OCI-LY1 (cell line): ENCODE measurements around the gene CAPN2.
"Not testable (repeated sequence)": the region's sequence is repeated elsewhere in the genome, so short reads cannot be mapped to it uniquely, and the experiment has no call there.

Experiments used
- H2AFZ ChIP-seq: fragments of 200-600 bp; sonication (generic), shearing (Covaris generic); 2 replicates; pipeline ENCODE4 v1.6.0; 2014; ENCODE audit warnings: antibody characterized with exemption, mild to moderate bottlenecking, low read length
- H3F3A ChIP-seq: fragments of 200-600 bp; sonication (generic), shearing (Covaris generic); 2 replicates; pipeline ENCODE4 v1.6.0; 2014; ENCODE audit warnings: mild to moderate bottlenecking, antibody characterized with exemption, low read length, moderate library complexity; ENCODE audit not compliant: insufficient read depth
- H3K27ac ChIP-seq: fragments of 200-600 bp; sonication (generic); 2 replicates; pipeline ENCODE4 v1.5.1; 2014; ENCODE audit warnings: low read length, mixed run types, mild to moderate bottlenecking, low read depth; ENCODE audit not compliant: poor library complexity, severe bottlenecking
- H3K27me3 ChIP-seq: fragments of 200-600 bp; sonication (generic); 2 replicates; pipeline ENCODE4 v1.6.0; 2014; ENCODE audit warnings: antibody characterized with exemption, mild to moderate bottlenecking, low read length, moderate library complexity; ENCODE audit not compliant: insufficient read depth
- H3K36me3 ChIP-seq: fragments of 200-600 bp; sonication (generic); 2 replicates; pipeline ENCODE4 v1.6.1; 2014; ENCODE audit warnings: mild to moderate bottlenecking, antibody characterized with exemption, low read length, moderate library complexity, mixed read lengths; ENCODE audit not compliant: insufficient read depth
- H3K4me1 ChIP-seq: fragments of 200-600 bp; sonication (generic); 2 replicates; pipeline ENCODE4 v1.5.1; 2014; ENCODE audit warnings: mild to moderate bottlenecking, low read length, moderate library complexity; ENCODE audit not compliant: insufficient read depth, severe bottlenecking
- H3K4me2 ChIP-seq: fragments of 200-600 bp; sonication (generic), shearing (Covaris generic); 2 replicates; pipeline ENCODE4 v1.6.1; 2014; ENCODE audit warnings: low read length
- H3K4me3 ChIP-seq: fragments of 200-600 bp; sonication (generic); 2 replicates; pipeline ENCODE4 v1.5.1; 2014; ENCODE audit warnings: low read length, low read depth, mild to moderate bottlenecking, mixed read lengths; ENCODE audit not compliant: poor library complexity, severe bottlenecking
- H3K79me2 ChIP-seq: fragments of 200-600 bp; shearing (Covaris generic); 2 replicates; pipeline ENCODE4 v1.6.1; 2016; ENCODE audit warnings: mixed run types, low read length, mixed read lengths; ENCODE audit not compliant: insufficient read depth
- H3K9ac ChIP-seq: fragments of 200-600 bp; sonication (generic), shearing (Covaris generic); 2 replicates; pipeline ENCODE4 v1.6.1; 2014; ENCODE audit warnings: mild to moderate bottlenecking, low read length, mixed read lengths
- H3K9me2 ChIP-seq: fragments of 200-600 bp; sonication (generic), shearing (Covaris generic); 2 replicates; pipeline ENCODE4 v1.6.1; 2014; ENCODE audit warnings: low read depth, mild to moderate bottlenecking, low read length, mixed read lengths
- H3K9me3 ChIP-seq: fragments of 200-600 bp; shearing (Covaris generic); 2 replicates; pipeline ENCODE4 v1.6.1; 2014; ENCODE audit warnings: low read length, mixed read lengths
- H4K20me1 ChIP-seq: fragments of 200-600 bp; sonication (generic), shearing (Covaris generic); 2 replicates; pipeline ENCODE4 v1.6.0; 2016; ENCODE audit warnings: mild to moderate bottlenecking, low read length; ENCODE audit not compliant: insufficient read depth
- CTCF ChIP-seq: fragments of 200-600 bp; sonication (generic), shearing (Covaris generic); IDR thresholded peaks from 2 replicates; pipeline ENCODE4 v1.5.1; 2017; ENCODE audit warnings: mild to moderate bottlenecking, antibody characterized with exemption, low read length, moderate library complexity, mixed read lengths
- EZH2 ChIP-seq: fragments of 200-600 bp; sonication (generic), shearing (Covaris generic); IDR thresholded peaks from 2 replicates; pipeline ENCODE4 v1.8.0; 2017; ENCODE audit warnings: borderline replicate concordance, mixed run types, mild to moderate bottlenecking, antibody characterized with exemption, low read length, moderate library complexity, mixed read lengths

The CAPN2 gene

GRCh38 chr1:223732993-223733798 is 20.9 kb downstream of the CAPN2 start:
- Histone ChIP-seq H3K27me3 (0 out of 2 replicates have a peak, but pooled peaks cover 1% of the 10 kb centered on the region), H3K36me3 (no peaks in the 10 kb centered on the region), H3K4me2 (no peak overlapping the region), H3K27ac (no peak overlapping the region), H3F3A (no peaks in the 10 kb centered on the region), H2AFZ (no peak overlapping the region), H3K9me3 (no peaks in the 10 kb centered on the region), H3K79me2 (no peaks in the 10 kb centered on the region), H4K20me1 (no peaks in the 10 kb centered on the region), H3K9ac (no peak overlapping the region), H3K4me3 (no peak overlapping the region), H3K4me1 (no peaks in the 10 kb centered on the region), H3K9me2 (no peaks in the 10 kb centered on the region)
- TF ChIP-seq CTCF (no peak), EZH2 (no peak)

DNA sequence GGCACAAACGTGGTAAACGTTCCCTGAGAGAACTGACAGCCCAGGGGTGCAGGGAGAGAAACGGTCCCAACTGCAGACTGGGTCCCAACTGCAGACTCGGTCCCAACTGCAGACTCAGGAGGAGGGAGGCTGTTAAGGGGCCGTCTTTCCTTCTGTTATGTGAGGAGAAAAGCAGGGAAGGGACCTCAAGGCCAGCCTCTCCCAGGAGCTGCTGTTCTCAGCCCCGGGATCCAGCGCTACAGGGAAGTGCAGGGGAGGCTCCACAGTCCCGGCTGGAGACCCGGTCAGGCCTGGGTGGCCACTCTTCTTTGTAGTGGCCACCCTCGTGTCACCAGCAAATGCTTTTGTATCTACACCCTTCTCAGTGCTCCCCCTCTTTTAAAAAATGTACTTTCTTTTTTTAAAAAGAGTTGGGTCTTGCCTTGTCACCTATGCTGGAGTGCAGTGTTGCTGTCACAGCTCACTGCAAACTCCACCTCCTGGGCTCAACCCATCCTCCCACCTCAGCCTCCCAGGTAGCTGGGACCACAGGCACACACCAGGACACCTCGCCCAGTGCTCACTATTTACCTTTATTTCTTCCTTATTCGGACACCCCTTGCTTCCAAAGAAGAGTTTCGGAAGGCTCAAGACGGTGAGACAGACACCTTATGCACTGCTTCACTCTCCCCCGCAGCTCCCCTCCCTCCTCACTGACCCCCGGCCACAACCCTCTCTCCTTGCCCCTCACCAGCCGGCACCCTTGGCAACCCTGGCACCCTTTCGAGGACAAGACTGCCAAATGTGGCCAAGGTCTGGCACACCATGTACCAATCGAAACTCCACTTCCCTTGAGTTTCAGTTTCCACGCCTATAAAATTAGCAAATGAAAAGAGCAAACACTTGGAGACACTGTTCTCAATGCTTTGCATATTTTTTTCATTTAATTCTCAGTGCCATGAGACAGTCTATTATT is 21.8 kb downstream of the CAPN2 start:
- Histone ChIP-seq H3F3A (no peaks in the 10 kb centered on the region), H3K9ac (no peak overlapping the region), H3K27ac (no peak overlapping the region), H3K9me3 (no peaks in the 10 kb centered on the region), H3K4me1 (no peaks in the 10 kb centered on the region), H3K9me2 (no peaks in the 10 kb centered on the region), H2AFZ (no peak overlapping the region), H3K36me3 (no peaks in the 10 kb centered on the region), H3K79me2 (no peaks in the 10 kb centered on the region), H3K27me3 (no peaks in the 10 kb centered on the region), H3K4me3 (no peak overlapping the region), H4K20me1 (no peaks in the 10 kb centered on the region), H3K4me2 (no peak overlapping the region)
- TF ChIP-seq EZH2 (no peak), CTCF (no peak)

DNA sequence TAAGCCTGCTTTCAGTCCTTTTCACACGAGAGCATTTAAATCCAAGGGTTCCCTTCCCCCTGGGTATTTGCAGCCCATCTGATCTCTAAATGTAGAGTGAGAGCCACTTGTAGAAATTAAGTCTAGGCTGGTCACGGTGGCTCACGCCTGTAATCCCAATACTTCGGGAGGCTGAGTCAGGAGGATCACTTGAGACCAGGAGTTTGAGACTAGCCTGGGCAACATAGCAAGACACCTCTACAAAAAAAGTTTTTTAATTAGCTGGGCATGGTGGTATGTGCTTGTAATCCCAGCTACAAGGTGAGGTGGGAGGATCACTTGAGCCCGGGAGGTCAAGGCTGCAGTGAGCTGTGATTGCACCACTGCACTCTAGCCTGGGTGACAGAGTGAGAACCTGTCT is 24.3 kb downstream of the CAPN2 start:
- H3K4me1 ChIP-seq, H3K4me3 ChIP-seq, H3K36me3 ChIP-seq, H3K27me3 ChIP-seq, H3F3A ChIP-seq, H3K9ac ChIP-seq, H3K79me2 ChIP-seq, H3K27ac ChIP-seq, H3K9me3 ChIP-seq, H4K20me1 ChIP-seq, H3K9me2 ChIP-seq, H2AFZ ChIP-seq, H3K4me2 ChIP-seq: not testable (repeated sequence)
